K562 (cell line): Measurements from ENCODE around the gene ANKMY2. TPM values are rescaled to one million over a fixed set of nuclear protein-coding genes. Genes with fewer than 3 reads are reported as not detected.

Experiments used
- ATAC-seq: fragments of 200-7000 bp; cut with Tn5 transposase; 3 replicates; pipeline ENCODE4 v1.9.1; 2020; ENCODE audit warnings: moderate library complexity
- BruUV-seq: library from RNA; stranded (reverse); fragments of 400-500 nt; replicated peaks from 2 replicates; lab custom pipeline; 2021; lab: Mats Ljungman, UMichigan
- CTCF ChIA-PET: fragments of 300-600 bp; formaldehyde crosslinking; extraction: SDS; loops from one replicate; lab custom pipeline; 2021; ENCODE audit warnings: low intra/inter-chr PET ratio; lab: Yijun Ruan, JAX
- POLR2A ChIA-PET: fragments of 300-600, 350-650 bp; sonication (Branson Sonifier 250); formaldehyde crosslinking; extraction: SDS; loops from one replicate; lab custom pipeline; 2021; ENCODE audit warnings: antibody characterized with exemption, inconsistent platforms; lab: Yijun Ruan, JAX
- DNase-seq, 4 experiments: peaks; one replicate each; pipeline versions ENCODE4 v3.0.0 to v3.0.0-alpha.2; 2011 to 2018; ENCODE audit warnings: low spot score in 3 of 4, mixed read lengths in 3 of 4; ENCODE audit errors: extremely low read depth in 1 of 4
- FAIRE-seq: peaks from 2 replicates; lab custom pipeline; 2011; peaks lifted over from hg19 to GRCh38; lab: Jason Lieb, UNC
- H2AFZ ChIP-seq: 2 replicates; pipeline ENCODE4 v1.6.0; 2011; ENCODE audit warnings: low read depth, low read length, control low read depth, inconsistent platforms
- H3K27ac ChIP-seq: fragments of 200-600 bp; 3 replicates; pipeline ENCODE4 v1.8.0; 2011; ENCODE audit warnings: low read depth, mild to moderate bottlenecking, control low read depth, inconsistent platforms, low read length, moderate library complexity, mixed read lengths; ENCODE audit errors: extremely low read depth
- H3K27me3 ChIP-seq, 2 experiments: fragments of 300-600 bp in 1 of 2; 2 replicates in 1 of 2; 3 replicates in 1 of 2; pipeline versions ENCODE4 v1.6.0 to v1.8.0; 2011; ENCODE audit warnings: inconsistent platforms in 2 of 2, low read length in 2 of 2, mild to moderate bottlenecking in 1 of 2, mixed read lengths in 1 of 2, moderate library complexity in 1 of 2; ENCODE audit not compliant: control insufficient read depth in 2 of 2, insufficient read depth in 2 of 2
- H3K36me3 ChIP-seq: fragments of 300-600 bp; 3 replicates; pipeline ENCODE4 v1.8.0; 2011; ENCODE audit warnings: mild to moderate bottlenecking, low read length, inconsistent platforms; ENCODE audit not compliant: control insufficient read depth, insufficient read depth
- H3K4me1 ChIP-seq, 2 experiments: fragments of 200-600 bp in 1 of 2; replicated peaks in 1 of 2; 2 replicates in 1 of 2; 3 replicates in 1 of 2; pipeline versions ENCODE4 v1.5.1 to v1.8.0; 2011; ENCODE audit warnings: inconsistent platforms in 2 of 2, low read length in 2 of 2, mild to moderate bottlenecking in 1 of 2, mixed read lengths in 1 of 2, moderate library complexity in 1 of 2; ENCODE audit not compliant: control insufficient read depth in 2 of 2, insufficient read depth in 2 of 2
- H3K4me2 ChIP-seq: 2 replicates; pipeline ENCODE4 v1.6.1; 2011; ENCODE audit warnings: low read length, control low read depth, inconsistent platforms, mixed read lengths; ENCODE audit not compliant: insufficient read depth
- H3K4me3 ChIP-seq: fragments of 200-600 bp; sonication (generic), shearing (Covaris generic); 2 replicates; pipeline ENCODE4 v1.5.1; 2016; ENCODE audit warnings: control low read depth, inconsistent platforms
- H3K79me2 ChIP-seq: fragments of 200-600 bp; 3 replicates; pipeline ENCODE4 v1.8.0; 2011; ENCODE audit warnings: low read length, inconsistent platforms; ENCODE audit not compliant: control insufficient read depth, insufficient read depth
- H3K9ac ChIP-seq, 2 experiments: 2 replicates each; pipeline versions ENCODE4 v1.6.0 to v1.6.1; 2011; ENCODE audit warnings: low read depth in 2 of 2, low read length in 2 of 2, control low read depth in 1 of 2, inconsistent platforms in 1 of 2, mild to moderate bottlenecking in 1 of 2, mixed read lengths in 1 of 2; ENCODE audit not compliant: insufficient read depth in 1 of 2
- H3K9me1 ChIP-seq: one replicate; pipeline ENCODE4 v1.6.0; 2011; ENCODE audit warnings: inconsistent platforms, mild to moderate bottlenecking, low read length, moderate library complexity; ENCODE audit not compliant: control insufficient read depth, insufficient read depth
- H3K9me3 ChIP-seq: replicated peaks from 2 replicates; pipeline ENCODE4 v1.5.1; 2011; ENCODE audit warnings: low read depth, low read length, inconsistent platforms; ENCODE audit not compliant: control insufficient read depth, insufficient read depth
- H4K20me1 ChIP-seq: replicated peaks from 2 replicates; pipeline ENCODE4 v1.6.1; 2011; ENCODE audit warnings: low read length, inconsistent platforms, mixed read lengths; ENCODE audit not compliant: control insufficient read depth, insufficient read depth
- ATF6 ChIP-seq: sonication (generic); formaldehyde crosslinking; IDR thresholded peaks from 2 replicates; pipeline ENCODE4 v1.4.0; 2020; ENCODE audit warnings: mild to moderate bottlenecking, missing genetic modification reagents
- DPF2 ChIP-seq: fragments of 450-650 bp; IDR thresholded peaks from 2 replicates; pipeline ENCODE4 v1.6.1; 2016
- GTF2F1 ChIP-seq: IDR thresholded peaks from 2 replicates; pipeline ENCODE4 v1.6.1; 2011; ENCODE audit warnings: low read depth, low read length, improper control_type of control experiment
- MCM2 ChIP-seq: fragments of 450-650 bp; IDR thresholded peaks from 2 replicates; pipeline ENCODE4 v1.6.1; 2017; ENCODE audit warnings: low read depth, mild to moderate bottlenecking
- MECOM ChIP-seq: fragments of 250-450 bp; sonication (Bioruptor Pico); IDR thresholded peaks from 2 replicates; pipeline ENCODE4 v1.8.0; 2022; ENCODE audit warnings: inconsistent platforms
- NR1H2 ChIP-seq: sonication (generic); formaldehyde crosslinking; IDR thresholded peaks from 2 replicates; pipeline ENCODE4 v1.4.0; 2020; ENCODE audit warnings: mild to moderate bottlenecking, missing genetic modification reagents
- NR2C1 ChIP-seq, 2 experiments: fragments of 450-650 bp; IDR thresholded peaks; 2 replicates each; pipeline ENCODE4 v1.6.1; 2017; ENCODE audit warnings: mild to moderate bottlenecking in 2 of 2, antibody characterized with exemption in 1 of 2, inconsistent platforms in 1 of 2, missing compliant biosample characterization in 1 of 2, missing genetic modification characterization in 1 of 2
- NR3C1 ChIP-seq: sonication (generic); formaldehyde crosslinking; IDR thresholded peaks from 2 replicates; pipeline ENCODE4 v1.8.1; 2022; ENCODE audit warnings: missing genetic modification reagents
- PHB ChIP-seq: fragments of 250-450 bp; sonication (Bioruptor Pico); IDR thresholded peaks from 2 replicates; pipeline ENCODE4 v1.5.0; 2021
- PHB2 ChIP-seq: fragments of 450-650 bp; IDR thresholded peaks from 2 replicates; pipeline ENCODE4 v1.6.1; 2017; ENCODE audit warnings: low read depth
- SOX6 ChIP-seq: fragments of 450-650 bp; IDR thresholded peaks from 2 replicates; pipeline ENCODE4 v1.6.1; 2014; ENCODE audit warnings: mild to moderate bottlenecking
- THRAP3 ChIP-seq: fragments of 450-650 bp; IDR thresholded peaks from 2 replicates; pipeline ENCODE4 v1.6.1; 2016; ENCODE audit warnings: mild to moderate bottlenecking, inconsistent platforms, borderline replicate concordance
- TOE1 ChIP-seq, 2 experiments: fragments of 450-650 bp in 1 of 2; sonication (generic) in 1 of 2; formaldehyde crosslinking in 1 of 2; IDR thresholded peaks; 2 replicates each; pipeline versions ENCODE4 v1.7.1 to v1.8.0; 2016 to 2022; ENCODE audit warnings: borderline replicate concordance in 2 of 2, mild to moderate bottlenecking in 2 of 2, antibody characterized with exemption in 1 of 2, inconsistent platforms in 1 of 2, low read depth in 1 of 2, missing genetic modification reagents in 1 of 2, moderate library complexity in 1 of 2
- ZNF41 ChIP-seq: fragments of 250-450 bp; sonication (Bioruptor Pico); conservative IDR thresholded peaks from 2 replicates; pipeline ENCODE4 v1.4.0; 2020; ENCODE audit warnings: mild to moderate bottlenecking
- ZSCAN29 ChIP-seq: fragments of 450-650 bp; IDR thresholded peaks from 2 replicates; pipeline ENCODE4 v1.6.1; 2017
- WGBS: fragments of 100-300 bp; shearing (Covaris generic); methylation state at CpG from one replicate; pipeline ENCODE4 v1.1.6; 2016; ENCODE audit warnings: low coverage, mixed read lengths; ENCODE audit not compliant: insufficient coverage; ENCODE audit errors: missing lambda C conversion rate; 5-methylcytosine and 5-hydroxymethylcytosine counted together
- in situ Hi-C: fragments of 300-500 bp; cut with MboI; formaldehyde crosslinking; loops from 4 replicates; pipeline ENCODE4 v1.15.0; 2018; ENCODE audit warnings: inconsistent platforms, mixed read lengths
- intact Hi-C: fragments of 100-400 bp; cut with micrococcal nuclease; formaldehyde crosslinking; loops from 2 replicates; pipeline ENCODE4 v1.14.2; 2022
- polyA plus RNA-seq, 8 experiments: library from polyadenylated mRNA; depleted of rRNA in 4 of 8; stranded (reverse) in 5 of 8; unstranded in 3 of 8; fragments of >200 nt; fragmentation: Nextera tagmentation in 2 of 8; fragmentation: Illumina TruSeq in 1 of 8; extraction: Ambion mirVana in 2 of 8; extraction: Trizol in 1 of 8; gene quantifications; 2 replicates each; pipeline versions ENCODE4 v1.2.1 to v1.2.3, GENCODE V29; 2011 to 2014; ENCODE audit warnings: inconsistent platforms in 1 of 8, missing spikeins in 1 of 8
- total RNA-seq, 7 experiments: library from RNA; depleted of rRNA in 6 of 7; stranded (reverse); fragments of >200 nt in 6 of 7; fragmentation: Illumina TruSeq in 2 of 7; extraction: Trizol in 2 of 7; gene quantifications; 2 replicates each; pipeline versions ENCODE4 v1.2.1 to v1.2.3, GENCODE V29; 2011 to 2021; ENCODE audit warnings: low replicate concordance in 1 of 7
- TF ChIP-seq, protein P1 (sequence below): fragments of 450-650 bp; IDR thresholded peaks from 2 replicates; pipeline ENCODE4 v1.6.1; 2016
- TF ChIP-seq, protein P2 (sequence below): fragments of 450-650 bp; IDR thresholded peaks from 2 replicates; pipeline ENCODE4 v1.6.1; 2016; ENCODE audit warnings: borderline replicate concordance

Gene ANKMY2
- total and polyA plus RNA-seq, 9 of the 15 experiments (the other 6 are each of a cell fraction or from before 2014, with no cell fraction given): 38.9 to 71.5 (median 48.8) TPM

GRCh38 chr7:16649196-16649595, 3.6 kb upstream of the ANKMY2 start:
- no TSS peak for BruUV-seq
- H3K79me2 ChIP-seq: peaks cover 96% of the 10 kb centered on the region
- no peak for FAIRE-seq
- no peaks in the 10 kb centered on the region for H3K9me1 ChIP-seq
- CTCF ChIA-PET: no interaction called here
- H3K4me1 ChIP-seq: peaks cover 8 to 30% of the 10 kb centered on the region in 2 experiments; a peak in 4 of 5 replicates
- peaks cover 26% of the 10 kb centered on the region for H4K20me1 ChIP-seq
- no peak overlapping the region for H2AFZ ChIP-seq
- intact Hi-C loops (loop anchor here (5.0 kb wide), 3 partner anchors 48 to 227 kb away; partner anchors contain the start of genes CRPPA and TSPAN13), in situ Hi-C loops (no loop called here)
- peak overlapping the region; percentile 74; the same call in 1 of the 2 replicates for H3K4me2 ChIP-seq
- POLR2A ChIA-PET: interaction anchor here (1.2 to 5.0 kb wide), 4 partner anchors 8 to 19 kb away, joined by 5 to 64 read pairs (median 7); no protein-coding TSS in a partner anchor
- no peak overlapping the region for H3K27ac ChIP-seq
- H3K9ac ChIP-seq: no peak overlapping the region
- TF ChIP-seq ZSCAN29 (no peak), THRAP3 (no peak), TOE1 (IDR thresholded peaks at IDR 0.05; ENCODE audit: borderline replicate concordance) (no peak), TOE1 (CRISPR knock-in tag; IDR thresholded peaks at IDR 0.05; ENCODE audit: borderline replicate concordance, low read depth) (no peak), PHB (no peak), GTF2F1 (no peak), ZNF41 (CRISPR knock-in tag) (no peak), MECOM (CRISPR knock-in tag) (no peak), ATF6 (no peak), NR1H2 (CRISPR knock-in tag) (no peak), MCM2 (no peak), NR3C1 (CRISPR knock-in tag) (no peak), DPF2 (no peak), NR2C1 (IDR thresholded peaks at IDR 0.05) (no peak), NR2C1 (tag; IDR thresholded peaks at IDR 0.05) (no peak), PHB2 (no peak), SOX6 (no peak)
- TF ChIP-seq, protein P1, sequence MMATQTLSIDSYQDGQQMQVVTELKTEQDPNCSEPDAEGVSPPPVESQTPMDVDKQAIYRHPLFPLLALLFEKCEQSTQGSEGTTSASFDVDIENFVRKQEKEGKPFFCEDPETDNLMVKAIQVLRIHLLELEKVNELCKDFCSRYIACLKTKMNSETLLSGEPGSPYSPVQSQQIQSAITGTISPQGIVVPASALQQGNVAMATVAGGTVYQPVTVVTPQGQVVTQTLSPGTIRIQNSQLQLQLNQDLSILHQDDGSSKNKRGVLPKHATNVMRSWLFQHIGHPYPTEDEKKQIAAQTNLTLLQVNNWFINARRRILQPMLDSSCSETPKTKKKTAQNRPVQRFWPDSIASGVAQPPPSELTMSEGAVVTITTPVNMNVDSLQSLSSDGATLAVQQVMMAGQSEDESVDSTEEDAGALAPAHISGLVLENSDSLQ: no peak
- TF ChIP-seq, protein P2, sequence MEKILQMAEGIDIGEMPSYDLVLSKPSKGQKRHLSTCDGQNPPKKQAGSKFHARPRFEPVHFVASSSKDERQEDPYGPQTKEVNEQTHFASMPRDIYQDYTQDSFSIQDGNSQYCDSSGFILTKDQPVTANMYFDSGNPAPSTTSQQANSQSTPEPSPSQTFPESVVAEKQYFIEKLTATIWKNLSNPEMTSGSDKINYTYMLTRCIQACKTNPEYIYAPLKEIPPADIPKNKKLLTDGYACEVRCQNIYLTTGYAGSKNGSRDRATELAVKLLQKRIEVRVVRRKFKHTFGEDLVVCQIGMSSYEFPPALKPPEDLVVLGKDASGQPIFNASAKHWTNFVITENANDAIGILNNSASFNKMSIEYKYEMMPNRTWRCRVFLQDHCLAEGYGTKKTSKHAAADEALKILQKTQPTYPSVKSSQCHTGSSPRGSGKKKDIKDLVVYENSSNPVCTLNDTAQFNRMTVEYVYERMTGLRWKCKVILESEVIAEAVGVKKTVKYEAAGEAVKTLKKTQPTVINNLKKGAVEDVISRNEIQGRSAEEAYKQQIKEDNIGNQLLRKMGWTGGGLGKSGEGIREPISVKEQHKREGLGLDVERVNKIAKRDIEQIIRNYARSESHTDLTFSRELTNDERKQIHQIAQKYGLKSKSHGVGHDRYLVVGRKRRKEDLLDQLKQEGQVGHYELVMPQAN: no peak
- H3K27me3 ChIP-seq: no peaks in the 10 kb centered on the region
- peaks cover 45% of the 10 kb centered on the region for H3K36me3 ChIP-seq
- no peaks in the 10 kb centered on the region for H3K9me3 ChIP-seq
- WGBS: 79% methylated on average over 1 of the region's 1 CpG
- no peak overlapping the region; the same call in 1 of the 2 replicates for H3K4me3 ChIP-seq
- no peak for ATAC-seq
- no peak for DNase-seq
